OCI-LY1 (cell line): ENCODE data around the gene SEMA5A.

Experiments
- H2AFZ ChIP-seq: fragments of 200-600 bp; sonication (generic), shearing (Covaris generic); 2 replicates; pipeline ENCODE4 v1.6.0; 2014; ENCODE audit warnings: antibody characterized with exemption, mild to moderate bottlenecking, low read length
- H3F3A ChIP-seq: fragments of 200-600 bp; sonication (generic), shearing (Covaris generic); 2 replicates; pipeline ENCODE4 v1.6.0; 2014; ENCODE audit warnings: mild to moderate bottlenecking, antibody characterized with exemption, low read length, moderate library complexity; ENCODE audit not compliant: insufficient read depth
- H3K27ac ChIP-seq: fragments of 200-600 bp; sonication (generic); 2 replicates; pipeline ENCODE4 v1.5.1; 2014; ENCODE audit warnings: low read length, mixed run types, mild to moderate bottlenecking, low read depth; ENCODE audit not compliant: poor library complexity, severe bottlenecking
- H3K27me3 ChIP-seq: fragments of 200-600 bp; sonication (generic); 2 replicates; pipeline ENCODE4 v1.6.0; 2014; ENCODE audit warnings: antibody characterized with exemption, mild to moderate bottlenecking, low read length, moderate library complexity; ENCODE audit not compliant: insufficient read depth
- H3K36me3 ChIP-seq: fragments of 200-600 bp; sonication (generic); 2 replicates; pipeline ENCODE4 v1.6.1; 2014; ENCODE audit warnings: mild to moderate bottlenecking, antibody characterized with exemption, low read length, moderate library complexity, mixed read lengths; ENCODE audit not compliant: insufficient read depth
- H3K4me1 ChIP-seq: fragments of 200-600 bp; sonication (generic); 2 replicates; pipeline ENCODE4 v1.5.1; 2014; ENCODE audit warnings: mild to moderate bottlenecking, low read length, moderate library complexity; ENCODE audit not compliant: insufficient read depth, severe bottlenecking
- H3K4me2 ChIP-seq: fragments of 200-600 bp; sonication (generic), shearing (Covaris generic); 2 replicates; pipeline ENCODE4 v1.6.1; 2014; ENCODE audit warnings: low read length
- H3K4me3 ChIP-seq: fragments of 200-600 bp; sonication (generic); 2 replicates; pipeline ENCODE4 v1.5.1; 2014; ENCODE audit warnings: low read length, low read depth, mild to moderate bottlenecking, mixed read lengths; ENCODE audit not compliant: poor library complexity, severe bottlenecking
- H3K79me2 ChIP-seq: fragments of 200-600 bp; shearing (Covaris generic); 2 replicates; pipeline ENCODE4 v1.6.1; 2016; ENCODE audit warnings: mixed run types, low read length, mixed read lengths; ENCODE audit not compliant: insufficient read depth
- H3K9ac ChIP-seq: fragments of 200-600 bp; sonication (generic), shearing (Covaris generic); 2 replicates; pipeline ENCODE4 v1.6.1; 2014; ENCODE audit warnings: mild to moderate bottlenecking, low read length, mixed read lengths
- H3K9me2 ChIP-seq: fragments of 200-600 bp; sonication (generic), shearing (Covaris generic); 2 replicates; pipeline ENCODE4 v1.6.1; 2014; ENCODE audit warnings: low read depth, mild to moderate bottlenecking, low read length, mixed read lengths
- H3K9me3 ChIP-seq: fragments of 200-600 bp; shearing (Covaris generic); 2 replicates; pipeline ENCODE4 v1.6.1; 2014; ENCODE audit warnings: low read length, mixed read lengths
- H4K20me1 ChIP-seq: fragments of 200-600 bp; sonication (generic), shearing (Covaris generic); 2 replicates; pipeline ENCODE4 v1.6.0; 2016; ENCODE audit warnings: mild to moderate bottlenecking, low read length; ENCODE audit not compliant: insufficient read depth
- CTCF ChIP-seq: fragments of 200-600 bp; sonication (generic), shearing (Covaris generic); IDR thresholded peaks from 2 replicates; pipeline ENCODE4 v1.5.1; 2017; ENCODE audit warnings: mild to moderate bottlenecking, antibody characterized with exemption, low read length, moderate library complexity, mixed read lengths
- EZH2 ChIP-seq: fragments of 200-600 bp; sonication (generic), shearing (Covaris generic); IDR thresholded peaks from 2 replicates; pipeline ENCODE4 v1.8.0; 2017; ENCODE audit warnings: borderline replicate concordance, mixed run types, mild to moderate bottlenecking, antibody characterized with exemption, low read length, moderate library complexity, mixed read lengths

SEMA5A gene

GRCh38 chr5:9338796-9339195 is 207.1 kb downstream of the SEMA5A start:
- H3K79me2 ChIP-seq, result no peaks in the 10 kb centered on the region
- no peaks in the 10 kb centered on the region for H3K9me3 ChIP-seq
- H4K20me1 ChIP-seq, result no peaks in the 10 kb centered on the region
- no peak overlapping the region for H3K4me2 ChIP-seq
- no peaks in the 10 kb centered on the region for H3K36me3 ChIP-seq
- no peaks in the 10 kb centered on the region for H3F3A ChIP-seq
- no peaks in the 10 kb centered on the region for H3K9me2 ChIP-seq
- no peak overlapping the region for H3K4me3 ChIP-seq
- H2AFZ ChIP-seq, result no peak overlapping the region
- no peak for TF ChIP-seq EZH2
- H3K27ac ChIP-seq, result no peak overlapping the region
- H3K27me3 ChIP-seq, result no peaks in the 10 kb centered on the region
- H3K4me1 ChIP-seq, result no peaks in the 10 kb centered on the region
- H3K9ac ChIP-seq, result no peak overlapping the region

- TF ChIP-seq CTCF (no peak), EZH2 (no peak)
- Histone ChIP-seq H3K27ac (no peak overlapping the region), H3K4me1 (no peaks in the 10 kb centered on the region), H3K4me3 (no peak overlapping the region), H3K9me3 (no peaks in the 10 kb centered on the region), H3K9me2 (no peaks in the 10 kb centered on the region), H2AFZ (no peak overlapping the region), H3K4me2 (no peak overlapping the region), H3F3A (no peaks in the 10 kb centered on the region), H3K9ac (no peak overlapping the region), H3K79me2 (no peaks in the 10 kb centered on the region), H3K36me3 (no peaks in the 10 kb centered on the region), H3K27me3 (no peaks in the 10 kb centered on the region), H4K20me1 (no peaks in the 10 kb centered on the region)
These were observed 207.8 kb downstream of the SEMA5A start for GRCh38 chr5:9337928-9338595.

- no peak for TF ChIP-seq EZH2
- TF ChIP-seq CTCF, result no peak
- H3K79me2 ChIP-seq, result no peaks in the 10 kb centered on the region
- H3K9me3 ChIP-seq, result no peaks in the 10 kb centered on the region
- H3K9ac ChIP-seq, result no peak overlapping the region
- no peak overlapping the region for H3K4me2 ChIP-seq
- no peaks in the 10 kb centered on the region for H3K9me2 ChIP-seq
- no peaks in the 10 kb centered on the region for H3K4me1 ChIP-seq
- no peaks in the 10 kb centered on the region for H4K20me1 ChIP-seq
- H3K27ac ChIP-seq, result no peak overlapping the region
- no peaks in the 10 kb centered on the region for H3F3A ChIP-seq
- no peak overlapping the region for H3K4me3 ChIP-seq
- no peak overlapping the region for H2AFZ ChIP-seq
- H3K27me3 ChIP-seq, result no peaks in the 10 kb centered on the region
- no peaks in the 10 kb centered on the region for H3K36me3 ChIP-seq
These were observed 209.9 kb downstream of the SEMA5A start for GRCh38 chr5:9335754-9336495.
